Measurements from ENCODE around the gene ACP2. TPM values are rescaled to one million over a fixed set of nuclear protein-coding genes. Genes with fewer than 3 reads are reported as not detected.

ACP2 gene
- total and polyA plus RNA-seq, 10 of the 15 experiments (the other 5 are each of a cell fraction or from before 2014, with no cell fraction given), result 0.98 to 11.7 (median 7.4) TPM

DNA sequence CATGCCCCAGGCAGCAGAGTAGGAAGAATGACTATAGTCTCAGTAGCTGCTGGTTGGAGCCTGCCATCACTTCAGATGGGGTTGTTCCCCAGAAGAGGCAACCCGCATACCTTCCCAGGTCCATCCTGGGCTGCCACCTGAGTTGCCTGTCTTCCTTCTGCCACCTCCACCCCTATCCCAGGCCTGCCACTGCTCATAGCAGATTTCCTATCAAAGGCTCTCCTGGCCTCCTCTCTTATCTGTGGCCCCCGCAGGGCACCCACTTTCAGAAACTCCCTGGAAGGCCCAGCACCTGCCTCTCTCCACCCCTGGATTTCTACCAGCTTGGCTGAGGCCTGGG lies 8.5 kb upstream of the ACP2 start:
- H2AFZ ChIP-seq (ENCODE audit: control insufficient read depth, low read depth, low read length), result no peak overlapping the region
- no peak overlapping the region for H3K9ac ChIP-seq (ENCODE audit: control insufficient read depth, insufficient read depth, low read length)
- no TSS peak for BruUV-seq (replicated peaks)
- CTCF ChIA-PET, result interaction anchor here (1.1 to 1.8 kb wide), 6 partner anchors 8 to 79 kb away, joined by 3 to 11 read pairs (median 4); partner anchors contain the start of genes ACP2 and MADD
- RAD21 ChIA-PET (ENCODE audit: unreplicated experiment), result interaction anchor here (0.7 kb wide), 1 partner anchor 10 kb away, joined by 3 read pairs; no protein-coding TSS in a partner anchor
- H3K79me2 ChIP-seq (ENCODE audit: control insufficient read depth, insufficient read depth, low read length), result no peaks in the 10 kb centered on the region
- no peak overlapping the region for H3K27ac ChIP-seq (ENCODE audit: control insufficient read depth, insufficient read depth)
- SMC1A ChIA-PET (ENCODE audit: uncharacterized antibody, unreplicated experiment), result interaction anchor here (1.3 to 1.4 kb wide), 2 partner anchors 79 to 155 kb away, joined by 4 to 6 read pairs; no protein-coding TSS in a partner anchor
- H3K4me3 ChIP-seq, result no peak overlapping the region
- intact Hi-C loops (cut with micrococcal nuclease; ENCODE audit: unreplicated experiment), result no loop called here
- WGBS (ENCODE audit: insufficient coverage, insufficient replicate concordance, low lambda C conversion rate, missing lambda C conversion rate), result 66% methylated on average over 2 of the region's 2 CpGs
- no peaks in the 10 kb centered on the region for H3K36me3 ChIP-seq (ENCODE audit: control insufficient read depth in 2 of 2, insufficient read depth in 2 of 2, low read length in 1 of 2)
- H3K4me2 ChIP-seq (ENCODE audit: control insufficient read depth, insufficient read depth), result no peak overlapping the region
- DNase-seq (ENCODE audit: low read depth, low spot score) (no peak), ATAC-seq (no peak), FAIRE-seq (no peak)
- no peaks in the 10 kb centered on the region for H3K9me3 ChIP-seq (replicated peaks; ENCODE audit: control insufficient read depth, insufficient read depth, low read length)
- in situ Hi-C loops (cut with MboI), result no loop called here
- H4K20me1 ChIP-seq (ENCODE audit: control insufficient read depth, insufficient read depth), result no peaks in the 10 kb centered on the region
- POLR2A ChIA-PET, result no interaction called here
- no peaks in the 10 kb centered on the region for H3K4me1 ChIP-seq (ENCODE audit: control insufficient read depth, insufficient read depth, low read length)
- H3K27me3 ChIP-seq (replicated peaks in 1 of 2; ENCODE audit: control insufficient read depth in 2 of 2, insufficient read depth in 2 of 2, low read length in 1 of 2), result no peaks in the 10 kb centered on the region
- TF ChIP-seq SMARCA5 (IDR thresholded peaks at IDR 0.05) (no peak), MEF2A (IDR thresholded peaks at IDR 0.05; ENCODE audit: insufficient read depth, low read depth, low read length) (no peak), RUNX3 (IDR thresholded peaks at IDR 0.05; ENCODE audit: low read length) (no peak), SRF (IDR thresholded peaks at IDR 0.05; ENCODE audit: low read depth in 2 of 2, low read length in 2 of 2) (no peak), FOXK2 (IDR thresholded peaks at IDR 0.05) (no peak), ZNF274 (IDR thresholded peaks at IDR 0.05; ENCODE audit: insufficient read depth, insufficient read length) (no peak), POU2F2 (IDR thresholded peaks at IDR 0.05; ENCODE audit: borderline replicate concordance, low read depth, low read length) (no peak), GATAD2B (conservative IDR thresholded peaks at IDR 0.05; ENCODE audit: low read depth) (no peak), SUZ12 (IDR thresholded peaks at IDR 0.05; ENCODE audit: unreplicated experiment) (no peak), RAD21 (IDR thresholded peaks at IDR 0.05; ENCODE audit: insufficient read depth, low read depth, low read length) (no peak), SIN3A (IDR thresholded peaks at IDR 0.05; ENCODE audit: low read depth, low read length) (no peak), HCFC1 (IDR thresholded peaks at IDR 0.05; ENCODE audit: low read length) (no peak), TCF3 (IDR thresholded peaks at IDR 0.05; ENCODE audit: borderline replicate concordance, insufficient read depth, low read depth, low read length) (no peak), RELA (IDR thresholded peaks at IDR 0.05; ENCODE audit: borderline replicate concordance, partially characterized antibody) (no peak)
- TF ChIP-seq, protein P1, sequence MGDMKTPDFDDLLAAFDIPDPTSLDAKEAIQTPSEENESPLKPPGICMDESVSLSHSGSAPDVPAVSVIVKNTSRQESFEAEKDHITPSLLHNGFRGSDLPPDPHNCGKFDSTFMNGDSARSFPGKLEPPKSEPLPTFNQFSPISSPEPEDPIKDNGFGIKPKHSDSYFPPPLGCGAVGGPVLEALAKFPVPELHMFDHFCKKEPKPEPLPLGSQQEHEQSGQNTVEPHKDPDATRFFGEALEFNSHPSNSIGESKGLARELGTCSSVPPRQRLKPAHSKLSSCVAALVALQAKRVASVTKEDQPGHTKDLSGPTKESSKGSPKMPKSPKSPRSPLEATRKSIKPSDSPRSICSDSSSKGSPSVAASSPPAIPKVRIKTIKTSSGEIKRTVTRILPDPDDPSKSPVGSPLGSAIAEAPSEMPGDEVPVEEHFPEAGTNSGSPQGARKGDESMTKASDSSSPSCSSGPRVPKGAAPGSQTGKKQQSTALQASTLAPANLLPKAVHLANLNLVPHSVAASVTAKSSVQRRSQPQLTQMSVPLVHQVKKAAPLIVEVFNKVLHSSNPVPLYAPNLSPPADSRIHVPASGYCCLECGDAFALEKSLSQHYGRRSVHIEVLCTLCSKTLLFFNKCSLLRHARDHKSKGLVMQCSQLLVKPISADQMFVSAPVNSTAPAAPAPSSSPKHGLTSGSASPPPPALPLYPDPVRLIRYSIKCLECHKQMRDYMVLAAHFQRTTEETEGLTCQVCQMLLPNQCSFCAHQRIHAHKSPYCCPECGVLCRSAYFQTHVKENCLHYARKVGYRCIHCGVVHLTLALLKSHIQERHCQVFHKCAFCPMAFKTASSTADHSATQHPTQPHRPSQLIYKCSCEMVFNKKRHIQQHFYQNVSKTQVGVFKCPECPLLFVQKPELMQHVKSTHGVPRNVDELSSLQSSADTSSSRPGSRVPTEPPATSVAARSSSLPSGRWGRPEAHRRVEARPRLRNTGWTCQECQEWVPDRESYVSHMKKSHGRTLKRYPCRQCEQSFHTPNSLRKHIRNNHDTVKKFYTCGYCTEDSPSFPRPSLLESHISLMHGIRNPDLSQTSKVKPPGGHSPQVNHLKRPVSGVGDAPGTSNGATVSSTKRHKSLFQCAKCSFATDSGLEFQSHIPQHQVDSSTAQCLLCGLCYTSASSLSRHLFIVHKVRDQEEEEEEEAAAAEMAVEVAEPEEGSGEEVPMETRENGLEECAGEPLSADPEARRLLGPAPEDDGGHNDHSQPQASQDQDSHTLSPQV (IDR thresholded peaks at IDR 0.05), result no peak
- TF ChIP-seq, protein P2, sequence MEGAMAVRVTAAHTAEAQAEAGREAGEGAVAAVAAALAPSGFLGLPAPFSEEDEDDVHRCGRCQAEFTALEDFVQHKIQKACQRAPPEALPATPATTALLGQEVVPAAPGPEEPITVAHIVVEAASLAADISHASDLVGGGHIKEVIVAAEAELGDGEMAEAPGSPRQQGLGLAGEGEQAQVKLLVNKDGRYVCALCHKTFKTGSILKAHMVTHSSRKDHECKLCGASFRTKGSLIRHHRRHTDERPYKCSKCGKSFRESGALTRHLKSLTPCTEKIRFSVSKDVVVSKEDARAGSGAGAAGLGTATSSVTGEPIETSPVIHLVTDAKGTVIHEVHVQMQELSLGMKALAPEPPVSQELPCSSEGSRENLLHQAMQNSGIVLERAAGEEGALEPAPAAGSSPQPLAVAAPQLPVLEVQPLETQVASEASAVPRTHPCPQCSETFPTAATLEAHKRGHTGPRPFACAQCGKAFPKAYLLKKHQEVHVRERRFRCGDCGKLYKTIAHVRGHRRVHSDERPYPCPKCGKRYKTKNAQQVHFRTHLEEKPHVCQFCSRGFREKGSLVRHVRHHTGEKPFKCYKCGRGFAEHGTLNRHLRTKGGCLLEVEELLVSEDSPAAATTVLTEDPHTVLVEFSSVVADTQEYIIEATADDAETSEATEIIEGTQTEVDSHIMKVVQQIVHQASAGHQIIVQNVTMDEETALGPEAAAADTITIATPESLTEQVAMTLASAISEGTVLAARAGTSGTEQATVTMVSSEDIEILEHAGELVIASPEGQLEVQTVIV (IDR thresholded peaks at IDR 0.05; ENCODE audit: borderline replicate concordance, partially characterized antibody), result no peak
- TF ChIP-seq, protein P3, sequence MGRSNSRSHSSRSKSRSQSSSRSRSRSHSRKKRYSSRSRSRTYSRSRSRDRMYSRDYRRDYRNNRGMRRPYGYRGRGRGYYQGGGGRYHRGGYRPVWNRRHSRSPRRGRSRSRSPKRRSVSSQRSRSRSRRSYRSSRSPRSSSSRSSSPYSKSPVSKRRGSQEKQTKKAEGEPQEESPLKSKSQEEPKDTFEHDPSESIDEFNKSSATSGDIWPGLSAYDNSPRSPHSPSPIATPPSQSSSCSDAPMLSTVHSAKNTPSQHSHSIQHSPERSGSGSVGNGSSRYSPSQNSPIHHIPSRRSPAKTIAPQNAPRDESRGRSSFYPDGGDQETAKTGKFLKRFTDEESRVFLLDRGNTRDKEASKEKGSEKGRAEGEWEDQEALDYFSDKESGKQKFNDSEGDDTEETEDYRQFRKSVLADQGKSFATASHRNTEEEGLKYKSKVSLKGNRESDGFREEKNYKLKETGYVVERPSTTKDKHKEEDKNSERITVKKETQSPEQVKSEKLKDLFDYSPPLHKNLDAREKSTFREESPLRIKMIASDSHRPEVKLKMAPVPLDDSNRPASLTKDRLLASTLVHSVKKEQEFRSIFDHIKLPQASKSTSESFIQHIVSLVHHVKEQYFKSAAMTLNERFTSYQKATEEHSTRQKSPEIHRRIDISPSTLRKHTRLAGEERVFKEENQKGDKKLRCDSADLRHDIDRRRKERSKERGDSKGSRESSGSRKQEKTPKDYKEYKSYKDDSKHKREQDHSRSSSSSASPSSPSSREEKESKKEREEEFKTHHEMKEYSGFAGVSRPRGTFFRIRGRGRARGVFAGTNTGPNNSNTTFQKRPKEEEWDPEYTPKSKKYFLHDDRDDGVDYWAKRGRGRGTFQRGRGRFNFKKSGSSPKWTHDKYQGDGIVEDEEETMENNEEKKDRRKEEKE (IDR thresholded peaks at IDR 0.05), result no peak

All from GM12878 (cell line).